SJSA1 (cell line): Measurements from ENCODE around the gene ENDOU. TPM values are rescaled to one million over a fixed set of nuclear protein-coding genes. Genes with fewer than 3 reads are reported as not detected.

Experiments used
- DNase-seq, 2 experiments: peaks; one replicate each; pipeline ENCODE4 v3.0.0-alpha.2; 2015 to 2020; ENCODE audit warnings: low spot score in 2 of 2, low read depth in 1 of 2
- H3K27ac ChIP-seq: fragments of 250-450 bp; sonication (Bioruptor Pico); 2 replicates; pipeline ENCODE4 v1.5.1; 2020; ENCODE audit warnings: mild to moderate bottlenecking, moderate library complexity
- H3K27me3 ChIP-seq: fragments of 250-450 bp; sonication (Bioruptor Pico); replicated peaks from 2 replicates; pipeline ENCODE4 v1.5.1; 2020; ENCODE audit warnings: mild to moderate bottlenecking, moderate library complexity
- H3K36me3 ChIP-seq: fragments of 250-450 bp; sonication (Bioruptor Pico); 2 replicates; pipeline ENCODE4 v1.5.1; 2020; ENCODE audit warnings: mild to moderate bottlenecking
- H3K4me1 ChIP-seq: fragments of 250-450 bp; sonication (Bioruptor Pico); replicated peaks from 2 replicates; pipeline ENCODE4 v1.6.1; 2021; ENCODE audit warnings: mild to moderate bottlenecking
- H3K4me3 ChIP-seq: fragments of 250-450 bp; sonication (Bioruptor Pico); 2 replicates; pipeline ENCODE4 v1.5.1; 2020; ENCODE audit warnings: mild to moderate bottlenecking
- H3K9me3 ChIP-seq: fragments of 250-450 bp; sonication (Bioruptor Pico); replicated peaks from 2 replicates; pipeline ENCODE4 v1.5.1; 2020; ENCODE audit warnings: mild to moderate bottlenecking
- total RNA-seq: library from RNA; depleted of rRNA; stranded (reverse); fragments of >200 nt; shearing (Covaris generic); gene quantifications from 2 replicates; pipeline ENCODE4 v1.2.3, GENCODE V29; 2014

Gene ENDOU
- total RNA-seq, 1 experiment from 2014 or later, result not detected

DNA sequence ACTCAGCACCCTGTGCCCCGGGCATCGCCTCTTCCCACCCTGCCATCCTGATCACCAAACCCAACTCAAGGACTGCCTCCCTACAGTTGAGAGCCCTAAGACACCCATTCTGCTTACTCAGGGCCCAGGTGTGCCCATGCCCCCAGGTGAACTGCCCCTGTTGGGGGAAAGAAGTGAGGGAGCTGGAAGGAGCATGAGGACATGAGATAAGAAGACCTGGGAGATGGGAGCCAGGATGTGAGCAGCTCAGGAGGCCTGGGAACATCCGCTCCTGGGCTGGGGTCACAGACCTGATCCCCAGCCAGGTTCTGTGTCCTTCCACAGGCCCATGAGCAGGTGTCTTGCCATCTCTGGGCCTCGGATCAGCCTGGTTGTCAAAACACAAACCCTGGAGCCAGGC, 26.8 kb upstream of the ENDOU start:
- H3K4me3 ChIP-seq, result no peak overlapping the region
- no peak overlapping the region for H3K27ac ChIP-seq
- H3K36me3 ChIP-seq, result no peaks in the 10 kb centered on the region
- no peaks in the 10 kb centered on the region for H3K27me3 ChIP-seq
- DNase-seq, result no peak
- H3K9me3 ChIP-seq, result no peaks in the 10 kb centered on the region
- peaks cover 24% of the 10 kb centered on the region for H3K4me1 ChIP-seq

DNA sequence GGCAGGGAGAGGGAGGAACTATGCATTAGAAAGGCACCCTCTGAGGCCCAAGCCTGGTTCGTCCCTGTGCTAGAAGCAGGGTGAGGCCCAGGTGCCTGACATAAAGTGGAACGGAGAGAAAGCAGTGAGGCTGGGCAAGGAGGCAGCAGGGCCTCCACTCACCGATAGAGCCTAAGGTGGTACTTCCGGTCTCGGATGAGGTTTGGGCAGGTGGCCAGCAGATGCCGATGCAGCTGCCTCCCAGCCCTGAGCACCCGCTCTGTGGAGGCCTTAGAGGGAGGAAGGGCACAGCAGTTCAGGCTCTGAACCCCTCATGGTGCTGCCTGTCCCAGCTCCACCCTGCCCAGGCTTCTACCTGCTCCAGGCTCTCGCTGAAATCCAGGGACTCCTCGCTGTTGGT, 26.3 kb upstream of the ENDOU start:
- no peak overlapping the region for H3K27ac ChIP-seq
- H3K36me3 ChIP-seq, result no peaks in the 10 kb centered on the region
- H3K4me1 ChIP-seq, result peaks cover 24% of the 10 kb centered on the region

DNA sequence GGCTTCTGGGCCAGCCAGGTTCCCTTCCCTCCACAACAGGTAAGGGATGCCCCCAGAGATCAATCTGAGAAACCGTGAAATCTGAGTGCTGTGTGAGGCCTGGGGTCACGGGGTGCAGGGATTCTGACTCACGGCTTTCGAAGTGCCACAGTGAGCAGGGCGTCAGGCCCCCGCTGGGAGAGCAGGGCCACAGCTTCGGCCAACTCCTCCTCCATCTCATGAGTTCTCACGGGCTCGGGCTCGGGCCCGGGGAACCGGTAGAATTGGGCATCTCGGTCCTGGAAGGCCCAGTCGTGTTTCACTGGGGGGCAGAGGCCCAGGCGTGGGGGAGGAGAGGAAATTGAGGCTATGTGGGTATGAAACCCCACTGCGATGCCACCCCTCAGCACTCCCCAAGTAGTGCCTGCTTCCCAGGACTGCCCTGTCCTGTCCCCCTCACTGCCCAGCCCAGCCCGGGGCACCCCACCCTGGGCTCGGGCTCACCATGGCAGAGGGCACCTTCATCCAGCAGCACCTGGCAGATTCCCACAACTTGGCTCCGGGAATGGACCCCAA, 25.7 kb upstream of the ENDOU start:
- H3K9me3 ChIP-seq, result no peaks in the 10 kb centered on the region
- H3K36me3 ChIP-seq, result no peaks in the 10 kb centered on the region
- H3K27ac ChIP-seq, result no peak overlapping the region
- peaks cover 24% of the 10 kb centered on the region for H3K4me1 ChIP-seq
- H3K27me3 ChIP-seq, result no peaks in the 10 kb centered on the region
- no peak overlapping the region for H3K4me3 ChIP-seq
- DNase-seq, result no peak

More for the DNA sequence above, 26.3 kb upstream of the ENDOU start:
- Histone ChIP-seq H3K4me3 (no peak overlapping the region), H3K9me3 (no peaks in the 10 kb centered on the region), H3K27me3 (no peaks in the 10 kb centered on the region)
- no peak for DNase-seq

DNA sequence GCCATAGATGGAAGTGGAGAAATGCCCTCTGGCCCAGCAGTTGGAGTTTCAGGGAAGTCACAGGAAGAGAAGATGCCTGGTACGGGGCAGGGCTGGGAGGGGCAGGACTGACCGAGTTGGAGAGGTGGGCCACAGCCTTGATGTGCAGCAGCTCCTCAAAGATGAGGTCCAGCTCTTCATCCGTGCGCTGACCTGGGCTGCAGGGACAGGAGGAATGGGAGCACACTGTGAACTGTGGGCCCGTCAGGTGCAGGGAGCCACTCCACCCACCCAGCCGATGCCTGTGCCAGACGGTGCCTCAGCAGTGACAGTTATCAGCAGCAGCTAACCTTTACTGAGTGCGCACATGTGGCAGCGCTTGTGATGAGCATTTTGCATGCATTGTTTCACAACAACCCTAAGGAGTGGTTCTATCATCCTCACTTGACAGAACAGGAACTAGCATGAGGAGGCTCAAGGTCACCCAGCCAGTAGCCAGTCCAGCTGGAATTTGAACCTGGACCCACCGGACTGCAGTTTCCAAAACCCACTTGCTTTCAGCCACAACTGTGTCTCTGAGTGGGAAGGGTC, 25.0 kb upstream of the ENDOU start:
- Histone ChIP-seq H3K4me3 (no peak overlapping the region), H3K27ac (no peak overlapping the region), H3K4me1 (peaks cover 24% of the 10 kb centered on the region), H3K9me3 (no peaks in the 10 kb centered on the region), H3K36me3 (no peaks in the 10 kb centered on the region), H3K27me3 (no peaks in the 10 kb centered on the region)
- DNase-seq, result no peak

DNA sequence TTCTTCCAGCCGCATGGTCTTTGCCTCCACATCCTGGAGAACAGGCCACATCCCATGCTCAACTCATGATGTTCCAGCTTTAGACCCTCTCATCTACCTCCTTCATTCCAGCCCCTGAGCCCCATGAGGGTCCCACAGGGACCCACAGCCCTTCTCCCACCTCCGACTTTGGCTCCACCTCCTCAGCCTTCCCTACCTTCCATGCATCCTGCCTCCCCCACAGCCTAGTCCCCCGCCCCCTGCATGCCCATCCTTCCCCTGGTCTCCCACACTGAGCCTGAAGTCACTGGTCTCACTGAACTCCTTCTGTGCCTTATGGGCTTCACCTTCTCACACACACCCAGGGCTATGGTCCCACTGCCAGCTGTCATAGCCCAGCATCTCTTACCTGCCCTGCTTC, 23.6 kb upstream of the ENDOU start:
- Histone ChIP-seq H3K27ac (no peak overlapping the region), H3K36me3 (no peaks in the 10 kb centered on the region), H3K4me1 (peaks cover 15% of the 10 kb centered on the region), H3K27me3 (no peaks in the 10 kb centered on the region), H3K9me3 (no peaks in the 10 kb centered on the region), H3K4me3 (no peak overlapping the region)
- no peak for DNase-seq

DNA sequence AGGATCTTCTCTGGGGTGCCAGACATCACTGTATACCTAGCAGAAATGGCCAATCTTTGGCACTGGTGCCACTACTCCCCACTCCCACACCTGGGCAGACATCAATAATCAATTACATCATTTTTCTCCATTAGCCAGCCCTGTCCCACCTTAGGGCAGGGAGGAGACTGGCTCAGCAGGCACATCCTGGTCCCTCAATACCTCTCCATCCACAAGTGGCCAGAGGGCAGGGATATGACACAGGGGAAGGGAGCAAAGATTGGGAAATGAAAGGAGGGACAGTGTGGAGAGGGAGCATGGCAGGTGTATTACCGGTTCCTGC, 23.2 kb upstream of the ENDOU start:
- no peaks in the 10 kb centered on the region for H3K27me3 ChIP-seq

DNA sequence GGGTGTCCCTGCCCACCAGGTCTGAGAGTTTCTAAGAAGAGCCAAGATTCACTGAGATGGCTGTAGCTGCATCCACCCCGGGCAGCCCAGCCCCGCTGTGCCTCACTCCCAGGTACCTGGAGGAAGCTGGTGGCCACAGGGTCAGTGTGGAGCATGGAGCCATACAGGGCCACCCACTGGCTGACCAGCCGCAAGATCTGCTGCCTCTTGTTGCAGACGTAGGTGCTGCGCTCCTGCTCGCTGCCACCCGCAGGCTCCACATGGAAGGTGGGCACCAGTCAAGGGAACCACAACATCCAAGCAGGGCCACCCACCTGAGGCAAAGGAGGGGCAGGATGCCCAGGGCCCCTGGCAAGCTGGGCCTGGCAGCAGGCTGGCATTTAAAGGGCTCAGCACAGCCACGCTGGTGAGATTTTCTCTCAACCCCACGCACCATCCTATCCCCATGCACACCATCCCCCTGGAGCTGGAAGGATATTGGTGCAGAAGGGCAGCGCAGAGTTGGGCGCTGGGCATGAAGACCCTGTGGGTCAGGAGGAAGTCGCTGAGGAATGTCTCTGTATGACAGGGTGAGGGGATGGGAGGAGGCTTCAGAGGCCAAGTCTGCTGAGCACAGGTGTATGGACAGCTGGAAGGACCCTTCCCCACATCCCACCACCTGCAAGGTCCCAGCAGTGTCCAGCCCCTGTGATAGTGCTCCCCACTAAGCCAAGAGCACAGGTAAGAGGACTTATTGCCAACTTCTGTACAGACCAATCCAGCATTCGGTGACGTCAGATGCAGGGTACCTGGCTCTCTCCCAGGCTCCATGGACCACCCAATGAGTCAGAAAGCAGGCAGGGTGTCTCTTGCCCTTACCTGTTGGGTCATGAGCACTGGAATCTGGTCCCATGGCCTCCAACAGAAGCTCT, 22.6 kb upstream of the ENDOU start:
- Histone ChIP-seq H3K4me1 (peaks cover 4% of the 10 kb centered on the region), H3K27ac (no peak overlapping the region), H3K4me3 (no peak overlapping the region), H3K36me3 (no peaks in the 10 kb centered on the region), H3K27me3 (no peaks in the 10 kb centered on the region), H3K9me3 (no peaks in the 10 kb centered on the region)
- no peak for DNase-seq

More for the DNA sequence above, 23.2 kb upstream of the ENDOU start:
- no peak overlapping the region for H3K27ac ChIP-seq
- H3K4me3 ChIP-seq, result no peak overlapping the region
- H3K4me1 ChIP-seq, result peaks cover 11% of the 10 kb centered on the region
- no peaks in the 10 kb centered on the region for H3K9me3 ChIP-seq
- no peak for DNase-seq
- no peaks in the 10 kb centered on the region for H3K36me3 ChIP-seq

DNA sequence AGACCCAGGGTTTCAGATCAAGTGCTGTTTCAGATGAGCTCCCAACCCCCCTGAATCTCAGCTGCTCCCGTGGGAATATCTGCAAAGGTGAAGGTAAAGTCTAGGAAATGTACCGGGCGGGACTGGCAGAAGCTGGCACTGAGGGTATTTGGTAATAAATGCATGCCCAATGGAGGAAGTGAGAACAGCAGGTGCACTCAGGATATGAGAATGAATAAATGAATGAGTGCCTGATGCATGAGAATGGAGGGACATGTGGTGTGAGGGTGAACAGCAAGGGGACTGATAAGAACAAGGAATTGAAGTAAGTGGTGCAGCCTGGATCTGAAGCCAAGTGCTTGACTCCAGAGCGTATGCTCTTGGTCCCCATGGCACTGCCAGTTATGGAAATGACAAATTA, 21.8 kb upstream of the ENDOU start:
- Histone ChIP-seq H3K27ac (no peak overlapping the region), H3K4me1 (no peaks in the 10 kb centered on the region; the same call in 1 of the 2 replicates), H3K9me3 (no peaks in the 10 kb centered on the region), H3K27me3 (no peaks in the 10 kb centered on the region), H3K4me3 (no peak overlapping the region), H3K36me3 (no peaks in the 10 kb centered on the region)
- DNase-seq, result no peak

DNA sequence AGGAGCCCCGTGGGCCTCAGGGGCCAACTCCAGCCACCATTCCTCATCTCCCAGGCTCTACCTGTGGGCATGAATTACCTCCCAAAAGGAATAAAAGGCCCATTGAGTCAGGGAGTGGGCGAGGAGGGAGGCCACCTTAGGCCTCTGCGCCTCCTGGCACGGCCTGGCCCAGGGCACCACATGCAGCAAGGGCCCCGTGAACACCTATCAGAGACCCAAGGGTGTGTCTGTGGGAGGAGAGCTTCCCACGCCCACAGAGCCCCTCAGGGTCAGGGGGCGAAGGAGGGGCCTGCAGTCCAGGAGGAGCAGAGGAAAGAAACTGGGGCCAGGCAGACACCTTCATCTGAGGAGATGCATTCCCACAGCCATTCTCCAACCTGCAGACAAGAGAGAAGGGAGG, 21.2 kb upstream of the ENDOU start:
- Histone ChIP-seq H3K27me3 (no peaks in the 10 kb centered on the region), H3K27ac (no peak overlapping the region), H3K4me1 (peaks cover 2% of the 10 kb centered on the region), H3K36me3 (no peaks in the 10 kb centered on the region), H3K9me3 (no peaks in the 10 kb centered on the region), H3K4me3 (no peak overlapping the region)
- no peak for DNase-seq

DNA sequence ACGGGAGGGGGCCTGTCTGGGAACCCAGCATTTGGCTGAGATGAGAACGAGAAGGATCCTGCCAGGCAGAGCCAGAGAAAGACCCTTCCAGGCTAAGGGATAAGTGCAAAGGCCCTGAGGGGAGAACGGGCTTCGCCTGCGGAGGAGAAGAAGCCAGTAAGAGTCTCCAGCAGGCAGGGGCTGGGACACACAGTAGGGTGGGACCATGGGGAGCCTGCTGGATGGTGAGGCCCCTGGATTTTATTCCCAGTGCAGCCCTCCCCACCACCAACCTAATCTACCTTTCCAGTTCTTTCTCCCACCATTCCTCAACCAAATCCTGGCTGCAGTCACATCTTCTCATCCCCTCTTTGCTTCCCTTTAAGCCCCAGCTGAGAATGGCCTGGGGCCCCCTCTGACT, 20.8 kb upstream of the ENDOU start:
- Histone ChIP-seq H3K9me3 (no peaks in the 10 kb centered on the region), H3K27ac (no peak overlapping the region), H3K4me3 (no peak overlapping the region), H3K27me3 (no peaks in the 10 kb centered on the region), H3K4me1 (peaks cover 7% of the 10 kb centered on the region), H3K36me3 (no peaks in the 10 kb centered on the region)
- DNase-seq, result no peak

DNA sequence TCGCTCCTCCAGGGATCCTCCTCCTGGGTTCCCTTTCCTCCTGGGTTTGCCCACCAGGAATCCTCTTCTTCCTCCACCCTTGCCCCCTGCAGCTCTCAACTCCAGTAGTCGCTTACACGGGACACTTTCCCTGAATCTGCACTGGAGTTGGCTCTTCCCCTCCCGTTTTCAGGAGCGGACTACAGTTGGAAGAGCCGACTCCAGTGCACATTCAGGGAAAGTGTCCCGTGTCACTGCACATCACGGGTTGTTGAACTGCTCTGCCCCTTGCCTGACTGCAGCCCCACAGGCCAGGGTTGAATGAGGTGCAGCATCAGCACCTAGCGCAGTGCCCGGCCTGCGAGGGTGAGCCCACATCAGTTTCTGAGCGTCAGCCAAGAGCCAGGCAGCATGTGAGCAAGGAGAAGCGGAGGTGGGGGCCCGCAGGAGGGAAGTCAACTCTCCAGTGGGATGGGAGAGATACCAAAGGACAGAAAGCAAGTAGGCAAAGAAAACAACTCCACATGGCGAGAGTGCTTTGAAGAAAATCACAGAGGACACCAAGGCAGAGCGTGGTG, 20.3 kb upstream of the ENDOU start:
- H3K9me3 ChIP-seq, result no peaks in the 10 kb centered on the region
- peaks cover 12% of the 10 kb centered on the region for H3K4me1 ChIP-seq
- H3K4me3 ChIP-seq, result no peak overlapping the region
- H3K27ac ChIP-seq, result no peak overlapping the region
- no peaks in the 10 kb centered on the region for H3K27me3 ChIP-seq
- no peaks in the 10 kb centered on the region for H3K36me3 ChIP-seq
- no peak for DNase-seq

DNA sequence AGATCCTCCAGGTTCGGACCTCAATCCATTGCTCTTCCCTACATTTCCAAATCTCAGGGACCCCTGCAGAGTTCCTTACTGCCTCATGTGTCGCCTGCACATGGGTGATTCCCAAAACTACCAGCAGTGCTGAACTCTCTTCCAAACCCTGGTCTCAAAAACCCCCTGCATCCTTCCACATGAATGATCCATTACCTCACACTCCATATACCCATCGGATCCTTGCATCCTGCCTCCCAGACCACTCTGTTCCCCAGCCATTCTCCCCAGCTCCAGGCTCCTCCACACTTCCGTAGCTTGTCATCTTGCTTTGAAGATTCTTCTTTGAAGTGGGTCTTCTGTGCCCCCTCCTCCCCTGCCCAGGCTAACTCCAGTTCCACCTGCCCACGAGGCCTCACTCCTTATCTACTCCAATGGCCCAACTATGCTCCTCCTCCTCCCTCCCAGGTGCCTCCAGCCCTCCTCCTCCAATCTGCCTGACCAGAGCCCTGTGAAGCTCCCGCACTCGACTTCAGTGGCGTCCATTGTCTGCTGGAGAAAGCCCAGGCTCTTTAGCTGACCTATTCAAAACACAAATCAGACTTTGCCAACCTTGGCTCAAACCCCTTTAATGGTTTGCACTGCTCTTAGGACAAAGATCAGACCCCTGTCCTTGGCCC, 19.6 kb upstream of the ENDOU start:
- Histone ChIP-seq H3K36me3 (no peaks in the 10 kb centered on the region), H3K9me3 (no peaks in the 10 kb centered on the region), H3K27me3 (no peaks in the 10 kb centered on the region), H3K27ac (no peak overlapping the region), H3K4me3 (no peak overlapping the region), H3K4me1 (peaks cover 12% of the 10 kb centered on the region)
- DNase-seq, result no peak

DNA sequence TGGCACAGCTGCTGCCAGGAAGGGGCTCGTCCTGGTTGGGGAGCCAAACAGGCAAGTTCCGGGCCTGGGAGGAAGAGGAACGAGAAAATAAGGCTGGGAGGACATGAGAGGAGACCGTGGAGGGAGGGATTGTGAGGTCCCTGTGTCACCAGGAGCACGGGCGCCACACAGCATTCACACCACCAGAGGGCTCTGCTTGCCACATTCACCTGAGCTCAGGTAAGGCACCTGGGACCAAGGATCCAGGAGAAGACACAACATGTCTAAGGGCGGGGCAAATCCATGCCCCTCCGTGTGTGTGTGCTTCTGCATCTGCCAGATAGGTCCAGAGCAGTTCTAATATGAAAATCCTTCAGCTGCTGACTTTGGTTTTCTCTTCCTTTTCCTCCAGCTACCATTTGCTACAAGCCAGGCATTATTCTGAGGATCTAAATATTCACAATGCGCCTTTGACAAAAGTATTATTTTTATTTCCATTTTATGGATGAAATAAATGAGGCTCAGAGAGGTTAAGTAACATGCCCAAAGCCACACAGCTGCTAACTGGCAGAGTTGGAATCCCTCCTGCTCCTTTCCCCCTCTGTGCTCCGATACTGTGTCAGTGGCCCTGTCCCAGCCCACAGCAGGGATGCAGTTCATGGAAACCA, 18.8 kb upstream of the ENDOU start:
- no peak overlapping the region for H3K4me3 ChIP-seq
- no peak for DNase-seq
- H3K4me1 ChIP-seq, result peaks cover 12% of the 10 kb centered on the region
- H3K9me3 ChIP-seq, result no peaks in the 10 kb centered on the region
- H3K27ac ChIP-seq, result no peak overlapping the region
- no peaks in the 10 kb centered on the region for H3K27me3 ChIP-seq
- no peaks in the 10 kb centered on the region for H3K36me3 ChIP-seq
